HFFc6 (cell line): Measurements from ENCODE around the gene RFWD3. TPM values are rescaled to one million over a fixed set of nuclear protein-coding genes. Genes with fewer than 3 reads are reported as not detected.

Source experiments
- DNase-seq: peaks from one replicate; pipeline ENCODE4 v3.0.0-alpha.2; 2018
- H3K27ac Mint-ChIP-seq: 2 replicates; pipeline ENCODE4 v1.8.0; 2020; ENCODE audit warnings: mild to moderate bottlenecking, mixed read lengths
- H3K27me3 Mint-ChIP-seq: 2 replicates; pipeline ENCODE4 v1.8.0; 2021; ENCODE audit warnings: mild to moderate bottlenecking, moderate library complexity, mixed read lengths; ENCODE audit not compliant: insufficient read depth
- H3K36me3 Mint-ChIP-seq: 2 replicates; pipeline ENCODE4 v1.8.0; 2021; ENCODE audit warnings: low read depth, mixed read lengths
- H3K4me1 Mint-ChIP-seq: 2 replicates; pipeline ENCODE4 v1.8.0; 2020; ENCODE audit warnings: low read depth, mixed read lengths
- H3K4me3 Mint-ChIP-seq: 2 replicates; pipeline ENCODE4 v1.8.0; 2020; ENCODE audit warnings: mild to moderate bottlenecking, moderate library complexity, mixed read lengths
- H3K9me3 Mint-ChIP-seq: 2 replicates; pipeline ENCODE4 v1.8.0; 2020; ENCODE audit warnings: mild to moderate bottlenecking, mixed read lengths
- CTCF ChIP-seq: fragments of 200-600 bp; sonication (generic); IDR thresholded peaks from 2 replicates; pipeline ENCODE4 v1.5.0; 2021; ENCODE audit warnings: antibody characterized with exemption, mild to moderate bottlenecking
- total RNA-seq, 6 experiments: library from RNA; stranded (reverse); fragmentation: NEBNext Ultra II Directional; extraction: Animal tissue kit (Norgen Biotek cat#: 25700); gene quantifications; 2 replicates in 1 of 6; 3 replicates in 5 of 6; pipeline ENCODE4 v1.2.3, GENCODE V29; 2021

RFWD3 gene
- total RNA-seq, 6 experiments from 2014 or later: 27.2 to 44.4 (median 42.9) TPM

GRCh38 chr16:74578433-74578832 is 88.2 kb downstream of the RFWD3 start:
- TF ChIP-seq CTCF: no peak
- Mint-ChIP-seq H3K27ac (peak overlapping the region; percentile 65), H3K4me1 (peaks cover 38% of the 10 kb centered on the region), H3K36me3 (no peaks in the 10 kb centered on the region), H3K4me3 (peak overlapping the region; percentile 45), H3K27me3 (no peaks in the 10 kb centered on the region), H3K9me3 (no peaks in the 10 kb centered on the region)
- DNase-seq: no peak

GRCh38 chr16:74577882-74578366 is 88.8 kb downstream of the RFWD3 start:
- H3K36me3 Mint-ChIP-seq: no peaks in the 10 kb centered on the region
- H3K4me1 Mint-ChIP-seq: peaks cover 33% of the 10 kb centered on the region
- H3K27me3 Mint-ChIP-seq: no peaks in the 10 kb centered on the region
- peak; percentile 77 for DNase-seq
- no peaks in the 10 kb centered on the region for H3K9me3 Mint-ChIP-seq
- H3K27ac Mint-ChIP-seq: peak overlapping the region; percentile 65
- peak overlapping the region; percentile 45 for H3K4me3 Mint-ChIP-seq
- no peak for TF ChIP-seq CTCF

GRCh38 chr16:74575807-74576643 is 90.7 kb downstream of the RFWD3 start:
- DNase-seq: no peak
- Mint-ChIP-seq H3K4me3 (no peak overlapping the region), H3K27me3 (no peaks in the 10 kb centered on the region), H3K36me3 (no peaks in the 10 kb centered on the region), H3K4me1 (peaks cover 31% of the 10 kb centered on the region), H3K9me3 (no peaks in the 10 kb centered on the region), H3K27ac (no peak overlapping the region)
- no peak for TF ChIP-seq CTCF

DNA sequence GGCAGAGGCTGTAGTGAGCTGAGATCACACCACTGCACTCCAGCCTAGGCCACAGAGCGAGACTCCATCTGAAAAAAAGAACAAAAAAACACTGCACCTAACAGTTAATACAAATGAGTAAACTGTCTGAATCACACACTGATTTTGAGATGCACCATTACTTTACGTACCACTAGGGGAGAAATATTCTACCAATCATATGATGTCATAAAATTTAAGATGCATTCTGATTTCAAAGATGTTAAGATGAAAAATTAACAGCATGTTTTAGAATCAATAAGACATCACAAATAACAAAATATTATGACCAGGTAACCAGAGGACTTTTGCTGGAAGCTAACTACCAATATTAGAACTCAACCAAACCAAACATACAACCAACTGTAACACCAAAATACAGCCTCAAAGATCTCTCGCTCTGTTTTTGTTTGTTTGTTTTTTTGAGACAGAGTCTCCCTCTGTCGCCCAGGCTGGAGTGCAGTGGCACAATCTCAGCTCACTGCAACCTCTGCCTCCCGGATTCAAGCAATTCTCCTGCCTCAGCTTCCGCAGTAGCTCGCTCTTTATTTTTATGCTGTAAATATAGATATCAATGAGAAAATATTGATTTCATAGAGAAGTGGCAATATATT is 91.4 kb downstream of the RFWD3 start:
- no peaks in the 10 kb centered on the region for H3K36me3 Mint-ChIP-seq
- H3K4me1 Mint-ChIP-seq: peaks cover 27% of the 10 kb centered on the region
- no peak overlapping the region for H3K27ac Mint-ChIP-seq
- no peaks in the 10 kb centered on the region for H3K27me3 Mint-ChIP-seq
- no peak for DNase-seq
- H3K4me3 Mint-ChIP-seq: no peak overlapping the region
- TF ChIP-seq CTCF: peak; percentile 42; the same call in 1 of the 2 replicates
- no peaks in the 10 kb centered on the region for H3K9me3 Mint-ChIP-seq

DNA sequence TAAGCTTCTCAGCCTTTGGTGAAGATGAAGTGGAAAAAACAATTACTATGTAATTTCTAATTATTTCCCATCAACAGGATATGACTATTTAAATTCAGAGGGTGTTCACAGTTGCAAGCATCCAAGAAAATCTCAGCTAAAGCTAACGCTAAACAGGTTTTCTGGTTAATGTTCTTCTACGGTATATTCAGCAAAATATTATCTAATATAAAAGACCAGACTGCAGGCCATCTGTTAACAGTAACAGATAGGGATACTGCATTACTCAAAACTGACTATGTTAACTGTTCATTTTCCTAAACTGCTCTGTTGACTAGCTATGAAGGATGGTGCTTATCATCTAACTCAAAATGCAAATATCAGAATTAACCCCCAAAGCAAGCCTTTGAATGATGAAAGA is 92.5 kb downstream of the RFWD3 start:
- no peak overlapping the region for H3K4me3 Mint-ChIP-seq
- no peak for TF ChIP-seq CTCF
- no peak for DNase-seq
- H3K9me3 Mint-ChIP-seq: no peaks in the 10 kb centered on the region
- peaks cover 28% of the 10 kb centered on the region for H3K4me1 Mint-ChIP-seq
- no peak overlapping the region for H3K27ac Mint-ChIP-seq
- H3K36me3 Mint-ChIP-seq: no peaks in the 10 kb centered on the region
- no peaks in the 10 kb centered on the region for H3K27me3 Mint-ChIP-seq
